Stimulated activated CD8-positive, alpha-beta memory T cell treated with anti-CD3 and anti-CD28 coated beads, Interleukin-15, amount 100 ng/mL, for 1 hour (primary cell): ENCODE data around the gene LZTR1.
"Not testable (repeated sequence)": the region's sequence is repeated elsewhere in the genome, so short reads cannot be mapped to it uniquely, and the experiment has no call there.

Source experiments
- DNase-seq: peaks from one replicate; pipeline ENCODE4 v3.0.0-alpha.2; 2020; ENCODE audit warnings: low read depth

LZTR1 gene

GRCh38 chr22:20965888-20966855, 15.9 kb upstream of the LZTR1 start:
- DNase-seq = no peak

GRCh38 chr22:20966883-20967696, 15.0 kb upstream of the LZTR1 start, which contains the start of gene AIFM3:
AIFM3 (plus strand) TSS chr22:20967255; CDS start chr22:20967945, 690 bp downstream.
- no peak for DNase-seq

- no peak for DNase-seq
Measured at GRCh38 chr22:20967697-20968211, 14.3 kb upstream of the LZTR1 start.

GRCh38 chr22:20968281-20968977, 13.7 kb upstream of the LZTR1 start:
- no peak for DNase-seq

- no peak for DNase-seq
Measured at GRCh38 chr22:20970939-20971657, 11.0 kb upstream of the LZTR1 start.

GRCh38 chr22:20972014-20972694, 9.9 kb upstream of the LZTR1 start:
- not testable (repeated sequence) for DNase-seq

GRCh38 chr22:20972933-20973577, 9.0 kb upstream of the LZTR1 start:
- no peak for DNase-seq

GRCh38 chr22:20973634-20974286, 8.3 kb upstream of the LZTR1 start:
- DNase-seq = no peak

- no peak for DNase-seq
Measured at GRCh38 chr22:20974336-20974955, 7.7 kb upstream of the LZTR1 start.

- no peak for DNase-seq
Measured at GRCh38 chr22:20975541-20976290, 6.4 kb upstream of the LZTR1 start.

- no peak for DNase-seq
Measured at GRCh38 chr22:20976291-20976877, 5.7 kb upstream of the LZTR1 start.

- DNase-seq = no peak
Measured at GRCh38 chr22:20977019-20977418, 5.1 kb upstream of the LZTR1 start.

GRCh38 chr22:20977516-20978170, 4.5 kb upstream of the LZTR1 start:
- DNase-seq = no peak

GRCh38 chr22:20978419-20978818, 3.7 kb upstream of the LZTR1 start:
- DNase-seq = no peak

GRCh38 chr22:20979243-20979809, 2.8 kb upstream of the LZTR1 start:
- DNase-seq = no peak

GRCh38 chr22:20979940-20980453, 2.1 kb upstream of the LZTR1 start:
- DNase-seq = no peak

GRCh38 chr22:20980523-20980922, 1.6 kb upstream of the LZTR1 start:
- DNase-seq = no peak
